Activated T-helper 9 cell treated with anti-CD3 and anti-CD28 coated beads, Interleukin-2, amount 50 U/mL, for 16 hours (primary cell): Measurements from ENCODE around the gene HTT.

ENCODE experiments used
- DNase-seq: peaks from one replicate; pipeline ENCODE4 v3.0.0-alpha.2; 2020; ENCODE audit warnings: low read depth

HTT gene

DNA sequence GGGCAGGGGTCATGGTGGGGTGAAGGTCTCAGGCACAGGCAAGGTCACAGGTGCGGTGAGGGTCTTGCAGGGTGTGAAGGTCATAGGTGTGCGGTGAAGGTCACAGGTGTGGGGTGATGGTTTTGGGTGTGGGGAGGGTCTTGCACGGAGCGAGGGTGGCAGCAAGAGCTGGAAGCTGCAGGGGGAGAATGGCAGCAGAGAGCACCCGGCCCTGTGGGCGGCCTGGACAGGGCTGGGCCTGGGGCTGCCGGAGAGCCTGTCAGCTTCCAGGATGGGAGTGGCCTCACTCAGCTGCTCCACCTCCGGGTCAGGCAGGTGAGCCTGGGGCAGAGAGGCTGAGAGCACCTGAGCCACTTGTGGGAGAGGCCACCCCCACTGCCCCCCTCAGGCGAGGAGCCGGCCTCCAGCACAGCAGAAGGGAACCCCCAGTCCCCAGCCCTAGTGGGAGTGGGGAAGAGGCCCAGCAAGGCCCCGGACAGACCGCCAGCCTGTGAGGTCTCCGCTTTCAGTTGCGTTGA is 176.0 kb downstream of the HTT start:
- no peak for DNase-seq

DNA sequence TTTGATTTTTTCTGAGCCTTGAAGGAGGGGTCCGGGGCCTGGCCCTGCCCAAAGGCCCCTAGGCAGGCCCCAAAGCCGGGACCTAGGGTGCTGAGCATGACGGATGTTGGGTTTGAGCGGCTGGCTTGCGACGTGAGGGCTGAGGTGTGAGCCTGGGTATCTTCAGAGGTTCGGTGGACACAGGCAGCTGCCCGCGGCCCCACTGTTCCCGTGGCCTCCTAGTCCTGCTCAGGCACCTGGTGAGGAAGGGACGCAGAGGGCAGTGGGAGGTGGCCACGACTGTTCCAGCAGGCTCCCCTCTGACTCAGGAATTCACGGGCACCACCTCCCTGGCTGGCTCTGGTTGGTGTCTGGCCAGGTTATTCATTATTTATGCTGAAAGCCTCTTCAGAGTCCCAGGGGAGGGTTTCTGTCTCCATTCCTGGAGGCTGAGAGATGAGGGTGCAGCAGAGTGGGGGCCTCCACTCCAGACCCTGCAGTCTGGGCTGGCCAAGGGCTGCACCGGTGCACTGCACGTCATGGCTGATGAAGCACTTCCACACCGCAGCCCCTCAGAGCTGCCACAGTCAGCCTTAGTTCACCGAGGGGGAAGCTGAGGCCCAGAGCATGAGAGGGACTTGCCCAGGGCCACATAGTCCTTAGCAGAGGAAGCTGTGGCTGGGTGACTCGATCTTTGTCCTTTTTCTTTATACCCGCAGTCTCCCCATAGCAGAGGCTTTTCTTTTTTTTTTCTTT is 176.6 kb downstream of the HTT start:
- no peak for DNase-seq

DNA sequence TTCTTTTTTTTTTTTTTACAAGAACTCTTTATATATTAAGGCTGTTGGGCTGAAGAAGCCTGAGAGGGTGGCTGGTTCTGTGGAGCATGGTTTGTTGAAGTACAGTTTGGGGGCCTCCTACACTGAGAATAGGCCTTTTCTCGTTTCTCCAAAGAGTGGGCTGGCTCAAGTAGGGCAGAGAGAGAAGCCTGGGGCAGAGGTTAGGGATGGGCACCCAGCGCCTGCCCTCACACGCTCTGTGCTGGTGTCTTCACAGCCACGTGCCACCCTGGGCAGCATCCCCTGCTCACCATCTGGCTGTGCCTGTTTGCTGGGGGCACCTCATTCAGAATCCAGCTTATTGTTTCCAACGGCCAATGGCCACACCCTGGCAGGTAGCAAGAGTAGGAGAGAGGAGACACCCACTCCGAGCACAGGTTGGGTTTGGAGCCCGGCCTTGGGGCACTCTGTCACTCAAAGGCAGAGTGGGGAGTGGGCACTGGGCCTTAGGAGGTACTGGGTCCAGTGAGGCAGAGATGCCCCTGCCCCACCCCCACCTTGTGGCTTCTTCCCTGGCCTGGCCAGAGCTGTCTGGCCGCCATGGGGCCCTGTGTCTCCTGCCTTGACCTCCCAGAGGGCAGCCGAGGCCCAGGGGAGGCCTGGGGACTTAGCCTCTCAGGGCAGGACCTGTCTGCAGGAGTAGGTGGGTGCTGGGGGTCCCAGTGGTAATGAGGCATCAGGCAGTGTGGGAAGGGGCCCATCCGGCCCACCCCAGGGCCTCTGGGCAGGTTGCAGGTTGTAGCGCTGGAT is 177.4 kb downstream of the HTT start:
- DNase-seq = no peak

DNA sequence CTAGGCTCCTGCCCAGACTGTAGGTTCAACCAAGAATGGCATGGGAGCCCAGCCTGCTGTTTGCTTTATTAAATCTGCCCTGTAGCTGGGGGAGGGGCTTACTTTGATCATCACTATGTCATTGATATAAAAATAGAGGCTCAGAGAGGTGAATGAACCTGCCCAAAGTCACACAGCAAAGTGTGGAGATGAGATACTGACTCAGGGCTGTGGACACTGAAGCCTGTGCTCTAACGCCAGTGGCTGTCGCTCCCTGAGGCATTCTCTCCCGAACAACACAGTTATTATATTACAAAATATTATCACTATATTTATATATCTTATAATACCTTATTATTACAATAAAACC is 178.0 kb downstream of the HTT start:
- DNase-seq = no peak

DNA sequence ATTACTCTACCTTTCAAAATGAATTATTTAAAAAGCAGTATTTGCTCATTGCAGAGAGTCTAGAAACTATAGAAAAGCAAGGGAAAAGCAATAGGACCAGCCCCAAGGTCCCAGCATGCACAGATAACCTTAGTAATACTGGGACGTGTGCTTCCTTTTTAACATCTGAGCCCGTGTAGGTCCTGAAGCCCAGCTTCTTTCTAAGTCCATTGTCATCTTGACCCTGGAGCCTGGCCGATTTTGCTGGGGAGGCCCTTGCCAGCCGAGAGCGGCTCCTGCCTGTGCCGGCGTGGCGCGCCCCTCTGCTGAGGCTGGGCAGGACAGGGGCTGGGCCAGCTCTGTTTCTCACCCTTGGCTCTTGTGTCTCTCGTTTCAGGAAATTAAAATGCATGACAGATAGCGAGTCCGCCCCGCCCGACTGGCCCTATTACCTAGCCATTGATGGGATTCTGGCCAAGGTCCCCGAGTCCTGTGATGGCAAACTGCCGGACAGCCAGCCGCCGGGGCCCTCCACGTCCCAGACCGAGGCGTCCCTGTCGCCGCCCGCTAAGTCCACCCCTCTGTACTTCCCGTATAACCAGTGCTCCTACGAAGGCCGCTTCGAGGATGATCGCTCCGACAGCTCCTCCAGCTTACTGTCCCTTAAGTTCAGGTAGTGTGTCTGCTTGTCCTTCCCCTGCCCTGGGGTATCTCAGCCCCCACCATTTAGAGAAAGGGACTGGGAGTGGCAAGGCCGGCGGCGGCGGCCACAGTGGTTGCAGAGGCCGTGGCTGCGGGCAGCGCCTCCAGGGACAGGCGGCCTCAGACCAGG is 178.6 kb downstream of the HTT start:
- DNase-seq = no peak

DNA sequence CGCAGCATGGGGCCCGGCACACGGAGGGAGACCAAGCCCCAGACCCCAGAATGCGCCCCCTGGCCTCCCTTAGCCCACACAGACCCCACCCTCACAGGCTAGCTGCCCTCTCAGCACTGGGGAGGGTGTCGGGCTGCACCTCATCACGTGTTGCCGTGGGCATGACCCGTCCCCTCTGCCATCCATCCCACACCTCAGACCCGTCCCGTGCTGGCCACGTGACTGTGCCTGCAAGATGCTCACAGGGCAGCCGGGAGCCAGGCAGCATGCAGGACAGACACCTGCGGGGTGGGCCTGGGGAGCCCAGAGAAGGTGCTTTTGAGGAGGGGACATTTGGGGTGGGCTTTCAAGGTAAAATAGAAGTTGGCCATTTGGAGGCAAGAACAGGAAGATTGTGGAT is 179.3 kb downstream of the HTT start:
- DNase-seq = no peak

DNA sequence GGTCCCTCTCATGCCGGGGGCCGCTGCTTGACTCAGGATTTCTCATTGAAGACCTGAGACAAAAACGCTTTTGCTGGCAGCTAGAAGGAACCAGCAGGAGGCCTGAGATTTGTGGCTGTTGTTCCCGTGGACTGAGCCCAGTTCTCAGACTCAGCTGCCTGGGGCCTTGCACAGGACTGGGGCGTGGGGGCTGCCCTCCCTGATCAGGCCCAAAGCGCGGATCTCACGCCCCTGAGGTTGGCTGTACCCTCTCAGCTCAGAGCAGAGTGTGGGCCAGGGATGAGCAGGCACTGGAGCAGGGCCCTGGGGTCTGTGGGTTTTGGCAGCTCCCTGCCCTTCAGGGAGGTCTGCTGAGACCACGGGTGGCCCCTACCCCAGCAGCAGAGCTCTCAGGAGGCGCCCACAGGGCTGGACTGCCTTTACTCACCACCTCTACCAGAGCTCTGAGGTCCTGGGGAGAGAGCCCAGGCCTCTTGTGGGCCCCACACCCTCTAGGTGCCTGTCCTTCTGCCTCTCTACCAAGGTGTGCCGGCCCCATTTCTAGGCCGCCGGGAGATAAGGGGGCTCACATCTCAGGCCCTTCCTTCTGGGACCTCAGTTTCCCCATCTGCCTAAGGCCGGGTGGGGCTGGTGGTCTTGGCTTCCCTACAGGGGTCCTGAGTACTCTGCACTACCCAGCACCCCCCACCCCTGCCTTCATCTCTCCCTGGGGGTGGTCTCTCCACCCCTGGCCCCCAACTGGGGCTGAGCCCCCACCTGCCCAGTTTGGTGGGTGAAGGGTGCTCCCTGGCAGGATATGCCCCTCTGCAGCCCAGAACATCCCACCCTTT is 180.0 kb downstream of the HTT start:
- DNase-seq = no peak

DNA sequence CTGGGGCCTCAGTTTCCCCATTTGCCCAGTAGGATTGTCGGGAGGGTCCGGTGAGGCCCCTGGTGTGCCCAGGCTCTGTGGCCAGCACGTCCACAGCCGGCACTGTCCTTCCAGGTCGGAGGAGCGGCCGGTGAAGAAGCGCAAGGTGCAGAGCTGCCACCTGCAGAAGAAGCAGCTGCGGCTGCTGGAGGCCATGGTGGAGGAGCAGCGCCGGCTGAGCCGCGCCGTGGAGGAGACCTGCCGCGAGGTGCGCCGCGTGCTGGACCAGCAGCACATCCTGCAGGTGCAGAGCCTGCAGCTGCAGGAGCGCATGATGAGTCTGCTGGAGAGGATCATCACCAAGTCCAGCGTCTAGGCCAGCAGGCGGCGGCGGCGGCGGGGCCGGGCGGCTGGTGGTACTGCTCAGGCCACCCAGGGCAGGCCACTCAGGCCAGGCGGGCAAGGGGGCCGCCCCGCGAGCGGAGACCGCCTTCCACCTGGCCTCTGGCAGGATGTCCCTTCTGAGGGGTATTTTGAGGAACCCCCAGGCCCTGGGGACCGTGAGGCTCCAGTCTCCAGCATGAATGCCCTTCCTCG is 181.2 kb downstream of the HTT start:
- no peak for DNase-seq

DNA sequence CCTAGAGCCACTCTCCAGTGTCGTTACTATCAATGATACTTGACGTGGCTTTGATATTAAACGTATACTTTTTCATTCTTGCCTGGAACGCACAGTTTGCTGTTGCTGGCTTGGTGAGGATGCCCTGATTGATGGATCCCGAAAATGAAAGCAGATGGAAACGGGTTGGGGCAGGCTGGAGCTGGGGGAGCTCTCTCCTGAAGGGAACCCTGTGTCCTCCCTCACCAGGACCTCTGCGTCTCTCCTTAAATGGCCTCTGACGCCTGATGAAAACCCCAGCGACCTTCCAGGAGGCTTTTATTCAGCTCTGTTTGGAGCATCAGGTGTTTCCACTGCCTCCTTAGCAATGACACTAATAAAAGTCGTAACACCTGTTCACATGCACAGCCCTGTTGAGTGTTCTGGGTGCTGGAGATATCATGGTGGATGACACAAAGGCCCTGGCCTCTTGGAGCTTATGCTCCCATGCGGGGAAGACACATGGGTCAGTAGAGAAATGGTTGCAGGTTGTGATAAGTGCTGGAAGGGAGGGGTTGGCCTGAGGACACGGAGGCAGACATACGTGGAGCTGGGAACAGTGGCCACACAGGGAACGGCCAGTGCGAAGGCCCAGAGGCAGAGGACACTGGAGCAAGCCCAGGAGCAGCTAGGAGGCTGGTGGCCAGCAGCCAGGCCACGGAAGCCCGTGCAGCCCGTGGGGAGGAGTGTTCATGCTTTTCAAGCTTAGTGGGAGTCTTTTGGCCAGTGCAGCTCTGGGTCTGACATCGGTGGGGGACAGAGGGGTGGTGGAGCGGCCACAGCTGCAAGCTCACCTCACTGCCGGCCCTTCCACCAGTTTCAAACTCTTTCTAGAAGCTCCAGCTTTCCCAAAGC is 182.0 kb downstream of the HTT start:
- DNase-seq = no peak

DNA sequence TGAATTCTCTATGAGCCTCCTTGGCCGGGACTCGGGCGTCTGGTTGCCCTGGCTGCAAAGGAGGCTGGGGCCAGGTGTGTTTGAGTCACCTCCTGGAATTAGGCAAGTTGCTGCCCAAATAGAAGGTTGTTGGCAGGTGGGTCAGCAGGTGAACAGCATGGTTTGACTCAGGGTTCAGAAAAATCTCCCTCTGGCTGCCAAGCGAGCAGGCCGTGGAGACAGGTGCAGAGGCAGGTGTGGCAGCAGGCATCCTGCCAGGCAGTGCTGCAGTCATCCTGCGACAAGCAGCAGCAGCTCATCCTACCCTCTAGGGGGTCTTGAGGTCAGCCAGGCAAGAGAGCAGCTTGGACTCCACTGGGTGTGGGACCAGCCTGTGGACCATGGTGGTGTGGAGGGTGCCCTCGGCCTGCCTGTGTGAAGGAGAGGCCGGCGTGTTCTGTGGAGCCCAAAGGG is 182.6 kb downstream of the HTT start:
- DNase-seq = no peak

DNA sequence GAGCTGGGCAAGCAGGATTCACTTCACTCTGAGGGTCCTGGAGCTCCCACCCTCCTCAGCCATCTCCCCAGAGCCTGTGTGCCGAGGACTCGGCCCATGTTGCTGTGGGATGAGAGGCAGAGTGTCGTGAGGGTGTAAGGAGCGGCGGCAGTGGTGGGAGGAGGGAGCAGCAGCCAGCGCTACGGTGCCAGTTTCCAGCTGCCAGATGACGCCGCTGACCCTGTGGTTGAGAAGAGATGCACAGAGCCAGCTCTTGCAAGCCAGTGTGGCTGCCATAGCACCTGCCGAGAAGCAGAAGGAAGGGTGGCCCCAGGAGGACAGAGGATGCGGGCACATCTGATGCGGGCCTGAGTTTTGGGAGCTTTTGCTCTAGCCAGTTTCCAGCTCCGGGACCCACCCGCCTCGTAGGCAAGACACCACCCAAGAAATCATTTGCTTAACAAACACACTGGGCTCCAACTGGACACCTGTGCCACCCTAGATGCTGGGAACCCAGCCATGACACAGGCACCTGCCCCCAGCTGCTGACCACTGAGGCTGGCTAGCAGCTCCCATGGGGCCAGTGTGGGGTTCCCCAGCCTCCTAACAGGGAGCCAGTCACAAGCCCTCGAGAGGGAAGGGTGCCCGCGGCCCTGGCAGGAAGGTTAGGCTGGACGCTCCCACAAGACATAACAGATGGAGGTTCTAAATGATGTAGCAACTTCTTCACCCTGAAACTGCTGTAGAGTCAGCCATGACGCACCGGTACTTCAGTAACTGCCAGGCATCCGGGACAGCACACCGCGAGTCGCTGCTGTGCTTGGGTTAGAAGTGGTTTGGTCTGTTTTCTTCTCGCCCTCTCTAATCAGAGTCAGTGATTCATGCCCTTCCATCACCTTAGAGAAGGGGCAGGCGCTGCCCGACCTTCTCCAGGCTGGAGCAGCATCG is 183.3 kb downstream of the HTT start:
- no peak for DNase-seq

DNA sequence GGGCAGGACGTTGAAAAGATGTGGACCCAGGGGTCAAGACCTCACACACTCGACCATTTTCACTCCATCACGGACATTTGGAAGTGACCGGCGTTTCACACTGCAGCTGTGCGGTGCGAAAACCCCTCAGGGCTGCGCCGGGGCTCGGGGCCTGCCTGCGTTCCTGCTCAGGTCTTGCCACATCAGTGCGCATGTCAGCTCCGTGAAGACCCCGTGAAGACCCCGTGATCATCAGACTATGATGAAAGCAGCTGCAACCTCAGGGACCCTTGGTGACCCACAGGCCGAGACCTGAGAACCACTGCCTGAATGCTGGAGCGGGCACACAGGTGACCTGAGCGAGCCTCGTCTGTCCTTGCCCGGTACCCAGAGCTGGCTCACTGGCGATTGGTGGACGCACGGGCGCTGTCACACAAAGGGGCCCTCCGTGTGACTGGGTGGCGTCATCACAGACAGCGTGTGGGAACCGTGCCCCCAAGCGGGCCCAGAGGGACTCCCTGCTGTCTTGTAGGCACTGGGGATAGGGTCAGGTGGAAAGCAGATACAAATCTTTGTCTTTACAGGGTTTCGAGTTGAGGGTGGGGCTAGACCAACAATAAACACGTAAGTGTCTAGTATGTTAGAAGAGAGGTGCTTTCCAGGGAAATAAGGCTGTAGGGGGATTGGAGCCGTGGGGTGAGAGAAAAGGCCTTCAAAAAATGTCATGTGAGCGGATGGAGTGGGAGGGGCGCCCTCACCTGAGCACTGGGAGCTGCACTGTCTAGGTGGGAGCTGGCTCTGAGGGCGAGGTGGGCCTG is 187.1 kb downstream of the HTT start:
- DNase-seq = no peak

DNA sequence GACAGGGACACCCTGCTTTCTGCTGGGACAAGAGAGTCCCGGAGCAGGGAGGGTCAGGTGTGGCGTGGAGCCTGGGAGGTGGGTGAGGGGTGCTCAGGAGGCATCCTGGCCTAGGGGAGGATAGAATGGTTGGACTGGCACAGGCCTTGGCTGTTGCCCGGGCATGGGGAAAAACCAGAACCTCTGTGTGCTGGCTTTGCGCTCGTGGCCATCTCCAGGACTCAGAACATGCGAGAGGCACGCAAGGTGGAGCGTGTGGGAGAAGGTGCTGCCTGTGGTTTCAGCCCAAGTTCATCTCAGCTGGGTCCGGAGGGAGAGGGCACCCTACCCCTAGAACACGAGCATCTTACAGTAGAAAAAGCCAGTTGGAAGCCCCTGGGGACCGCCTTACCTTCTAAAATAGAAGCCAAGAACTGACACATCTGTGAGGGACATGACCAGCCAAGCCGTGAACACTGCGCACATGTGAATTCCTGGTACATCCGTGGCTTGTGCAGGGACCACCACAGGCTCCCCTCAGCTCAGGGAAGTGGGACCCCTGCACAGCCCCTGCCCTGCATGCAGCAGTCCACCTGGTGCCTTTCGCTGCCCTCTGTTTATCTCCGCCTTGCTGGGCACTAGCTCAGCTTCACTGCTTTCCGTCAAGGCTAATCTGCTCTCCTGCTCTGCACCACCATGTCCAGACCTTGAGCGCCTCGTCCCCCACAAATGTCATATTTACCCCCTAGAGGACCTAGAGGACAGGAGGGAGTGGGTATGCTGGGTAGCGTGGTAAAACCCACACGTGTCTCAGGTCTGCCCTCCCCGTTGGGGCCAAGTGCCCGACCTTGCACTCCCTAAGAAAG is 187.9 kb downstream of the HTT start:
- no peak for DNase-seq

DNA sequence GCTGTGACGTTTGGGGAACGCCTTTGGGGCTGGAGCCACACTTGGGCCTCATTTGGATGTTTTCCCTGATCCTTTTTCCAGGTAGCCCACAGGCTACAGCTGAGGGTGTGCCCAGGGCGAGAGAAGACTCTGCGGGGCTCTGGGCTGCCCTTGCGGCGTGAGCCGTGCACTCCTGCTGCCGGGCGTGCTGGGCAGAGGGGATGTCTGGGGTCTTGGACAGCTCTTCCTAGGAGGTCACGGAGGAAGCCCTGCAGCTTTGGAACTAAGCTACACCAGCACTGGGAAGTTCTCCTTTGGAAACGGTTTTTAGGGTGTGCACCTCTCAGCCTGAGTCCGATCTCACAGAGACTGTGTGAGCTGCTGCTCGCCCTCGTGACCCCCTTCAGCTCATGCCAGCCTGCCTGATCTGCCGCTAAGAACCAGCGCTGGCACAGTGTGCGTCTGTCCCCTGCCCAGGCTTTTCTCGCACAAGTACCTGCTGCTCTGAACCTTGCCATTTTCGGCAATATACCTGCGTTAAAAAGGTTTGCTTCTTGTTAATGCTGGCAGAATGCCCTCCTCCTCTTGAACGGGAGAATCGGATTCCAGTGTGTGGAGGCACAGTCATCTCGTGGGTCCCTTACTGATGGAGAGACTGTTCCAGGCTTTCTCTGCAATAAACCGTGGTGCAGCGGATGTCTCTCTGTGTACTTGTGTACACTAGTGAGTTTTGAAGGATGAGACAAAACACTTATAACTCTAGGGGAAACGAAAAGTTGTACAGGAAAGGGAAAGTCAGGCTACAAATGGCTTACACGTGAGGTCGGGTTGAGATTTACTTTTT is 188.8 kb downstream of the HTT start:
- no peak for DNase-seq

DNA sequence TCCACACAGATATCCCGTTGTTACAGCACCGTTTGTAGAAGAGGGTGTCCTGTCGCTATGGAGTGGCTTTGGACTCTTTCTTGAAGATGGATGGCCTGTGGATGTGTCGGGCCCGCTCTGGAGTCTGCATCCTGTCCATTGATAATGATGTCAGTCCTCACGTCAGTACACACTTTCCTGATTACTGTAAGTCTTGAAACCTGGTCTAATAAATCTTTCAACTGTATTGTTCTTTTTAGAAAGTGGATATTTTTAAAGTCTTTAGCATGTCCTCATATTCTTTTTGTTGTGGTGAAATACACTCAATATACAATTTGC is 189.4 kb downstream of the HTT start:
- no peak for DNase-seq

DNA sequence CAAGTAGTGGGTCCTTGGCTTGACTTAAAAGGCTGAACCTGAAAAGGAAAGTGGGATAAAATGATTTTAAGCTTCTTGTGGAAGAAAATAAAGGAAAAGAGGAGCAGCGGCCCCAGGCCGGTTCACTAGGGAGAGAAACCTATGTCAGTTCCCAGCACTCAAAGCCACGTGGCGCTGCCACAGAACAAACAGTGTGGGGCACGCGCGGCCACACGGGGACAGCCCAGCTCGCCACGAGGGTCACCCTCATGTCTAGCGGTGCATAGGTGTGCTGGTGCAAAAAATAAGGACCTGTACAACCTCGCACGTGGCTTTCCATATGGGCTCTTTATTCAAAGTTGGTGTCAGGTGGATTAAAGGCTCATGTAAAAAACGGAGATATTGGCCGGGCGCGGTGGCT is 191.6 kb downstream of the HTT start:
- no peak for DNase-seq
